Heart right ventricle (tissue), 16 donors: ENCODE measurements around the gene HNRNPU. TPM values are rescaled to one million over a fixed set of nuclear protein-coding genes. Genes with fewer than 3 reads are reported as not detected.

Experiments used
- ATAC-seq, 8 donors: fragments of 200-7000 bp; cut with Tn5 transposase; one replicate each; pipeline ENCODE4 v1.9.1; 2020; ENCODE audit warnings: mild to moderate bottlenecking in 8 of 8, moderate library complexity in 8 of 8, moderate number of reproducible peaks in 1 of 8
- DNase-seq, 2 donors: peaks; one replicate each; pipeline ENCODE4 v3.0.0-alpha.2; 2020
- H3K27ac ChIP-seq, 10 donors: fragments of 200-600 bp; sonication (generic) in 2 of 10; one replicate each; pipeline versions ENCODE4 v1.5.0 to v1.8.0; 2020 to 2022; ENCODE audit warnings: mild to moderate bottlenecking in 3 of 10
- H3K27me3 ChIP-seq, 7 donors: fragments of 200-600 bp; one replicate each; pipeline ENCODE4 v1.8.0; 2021 to 2022; ENCODE audit warnings: mild to moderate bottlenecking in 2 of 7
- H3K36me3 ChIP-seq, 9 donors: fragments of 200-600 bp; sonication (generic) in 1 of 9; one replicate each; pipeline versions ENCODE4 v1.5.0 to v1.8.0; 2020 to 2022; ENCODE audit warnings: mild to moderate bottlenecking in 2 of 9
- H3K4me1 ChIP-seq, 9 donors: fragments of 200-600 bp; sonication (generic) in 1 of 9; one replicate each; pipeline versions ENCODE4 v1.5.0 to v1.8.0; 2020 to 2022; ENCODE audit warnings: mild to moderate bottlenecking in 4 of 9
- H3K4me3 ChIP-seq, 10 donors: fragments of 200-600 bp; sonication (generic) in 2 of 10; one replicate each; pipeline versions ENCODE4 v1.5.0 to v1.8.0; 2020 to 2022; ENCODE audit warnings: mild to moderate bottlenecking in 7 of 10, moderate library complexity in 2 of 10
- H3K9me3 ChIP-seq, 11 donors: fragments of 200-600 bp in 10 of 11; sonication (generic) in 2 of 11; one replicate each; pipeline versions ENCODE4 v1.5.0 to v1.8.0; 2013 to 2022; ENCODE audit warnings: mild to moderate bottlenecking in 2 of 11, control low read depth in 1 of 11, moderate library complexity in 1 of 11
- CTCF ChIP-seq, 9 donors: fragments of 200-600 bp; sonication (generic) in 2 of 9; IDR thresholded peaks; one replicate each; pipeline versions ENCODE4 v1.5.0 to v1.8.0; 2021 to 2022; ENCODE audit warnings: antibody characterized with exemption in 9 of 9, mild to moderate bottlenecking in 5 of 9, moderate library complexity in 1 of 9
- WGBS, 2 donors: extraction: QIAGEN DNeasy Blood & Tissue Kit; methylation state at CpG; one replicate each; pipeline ENCODE4 v1.1.7; 2013; ENCODE audit warnings: inconsistent platforms in 1 of 2; 5-methylcytosine and 5-hydroxymethylcytosine counted together
- intact Hi-C, 10 donors: fragments of 100-400 bp; cut with DNase I; formaldehyde crosslinking; loops; one replicate each; pipeline versions ENCODE4 v1.11.1 to v1.14.2; 2022
- polyA plus RNA-seq, 2 donors: library from polyadenylated mRNA; stranded (reverse); fragments of 200-250 nt; gene quantifications; one replicate each; pipeline ENCODE4 v1.2.3, GENCODE V29; 2013
- total RNA-seq, 10 donors: library from RNA; stranded (reverse); fragmentation: NEBNext Ultra II Directional in 3 of 10; extraction: Animal tissue kit (Norgen Biotek cat#: 25700) in 3 of 10; gene quantifications; one replicate each; pipeline versions ENCODE4 v1.2.1 to v1.2.4, GENCODE V29; 2021 to 2023
- donor health status: Arrhythmogenic right ventricular cardiomyopathy.
- donor health status: ischemic (EF 13 %, LVEDD 7.1; RV severe dilation, severe dysfunction).
- donor health status: healthy with polysubstance abuse.
- donor health status: DM: no; HTN: yes; CAD: no.
- donor health status: DM: no; HTN: no; CAD: no.
- donor health status: ischemic (EF 25% LVEDD 6.9; RV normal size, moderate dysfunction).
- donor health status: ischemic (EF 25% LVEDD 5.7; RV mildly dilated, moderate dysfunction).
- donor health status: healthy.
- donor health status: DM: yes; HTN: yes; CAD: no.
- donor health status: Ischemic cardiomyopathy.
- donor health status: ischemic (EF 35%, LVEDD 5.7; RV mildly dilated, moderate dysfunction).
- donor health status: nonischemic (EF 11% LVEDD 7.7; RV severe dilation, severe dysfunction).
- donor health status: DM: yes; HTN: yes; CAD: no.
- donor health status: PGD.
- donor health status: ischemic (EF 29% LVEDD 5.4; RV normal size, mild dysfunction).
- donor health status: nonischemic (EF 23%, LVEDD 6.1; RV moderate dilation, normal function).

The HNRNPU gene
- total and polyA plus RNA-seq, 12 donors = 91.0 to 200 (median 171) TPM

- Histone ChIP-seq H3K4me3 (no peak overlapping the region), H3K36me3 (peaks cover 0 to 90% (median 77%) of the 10 kb centered on the region in 9 donors), H3K27ac (peak overlapping the region in 1 of 10 donors; percentile 2), H3K9me3 (no peaks in the 10 kb centered on the region), H3K27me3 (no peaks in the 10 kb centered on the region), H3K4me1 (peaks cover 13 to 90% (median 63%) of the 10 kb centered on the region in 9 donors)
- no peak for TF ChIP-seq CTCF (IDR thresholded peaks at IDR 0.05)
- ATAC-seq = no peak
- WGBS, 2 donors = 41 to 52% methylated on average over 1 of the region's 1 CpG
- no peak for DNase-seq
- intact Hi-C loops = no loop called here
Observed at GRCh38 chr1:244858357-244858756, 6.0 kb downstream of the HNRNPU start.

- Histone ChIP-seq H3K27me3 (no peaks in the 10 kb centered on the region), H3K9me3 (no peaks in the 10 kb centered on the region), H3K27ac (peak overlapping the region in 2 of 10 donors; percentile 2 to 10), H3K36me3 (peaks cover 0 to 96% (median 83%) of the 10 kb centered on the region in 9 donors), H3K4me1 (peaks cover 13 to 96% (median 68%) of the 10 kb centered on the region in 9 donors), H3K4me3 (no peak overlapping the region)
- WGBS, 2 donors = 48 to 60% methylated on average over 3 of the region's 3 CpGs
- intact Hi-C loops = loop anchor here in 1 of 10 donors (2.0 kb wide), 1 partner anchor 17 kb away; no protein-coding TSS in a partner anchor
- no peak for DNase-seq
- TF ChIP-seq CTCF (IDR thresholded peaks at IDR 0.05) = no peak
- ATAC-seq = no peak
Observed at GRCh38 chr1:244857761-244858160, 6.6 kb downstream of the HNRNPU start.

- intact Hi-C loops = loop anchor here in 1 of 10 donors (2.0 kb wide), 1 partner anchor 14 kb away; no protein-coding TSS in a partner anchor
- H3K9me3 ChIP-seq = no peaks in the 10 kb centered on the region
- H3K4me3 ChIP-seq = no peak overlapping the region
- peaks cover 8 to 87% (median 54%) of the 10 kb centered on the region in 9 donors for H3K4me1 ChIP-seq
- ATAC-seq (no peak), DNase-seq (no peak)
- no peak for TF ChIP-seq CTCF (IDR thresholded peaks at IDR 0.05)
- H3K36me3 ChIP-seq = peaks cover 0 to 100% (median 92%) of the 10 kb centered on the region in 9 donors
- H3K27me3 ChIP-seq = no peaks in the 10 kb centered on the region
- 54 to 56% methylated on average over 7 of the region's 7 CpGs for WGBS, 2 donors
- peak overlapping the region in 1 of 10 donors; percentile 24 for H3K27ac ChIP-seq
Observed at GRCh38 chr1:244854865-244855578, 9.3 kb downstream of the HNRNPU start.

- peak overlapping the region in 1 of 10 donors; percentile 24 for H3K27ac ChIP-seq
- intact Hi-C loops = loop anchor here in 1 of 10 donors (2.0 kb wide), 1 partner anchor 13 kb away; no protein-coding TSS in a partner anchor
- H3K4me1 ChIP-seq = peaks cover 3 to 85% (median 46%) of the 10 kb centered on the region in 9 donors
- no peaks in the 10 kb centered on the region for H3K9me3 ChIP-seq
- TF ChIP-seq CTCF (IDR thresholded peaks at IDR 0.05) = no peak
- 58 to 68% methylated on average over 5 of the region's 5 CpGs for WGBS, 2 donors
- no peak overlapping the region for H3K4me3 ChIP-seq
- H3K36me3 ChIP-seq = peaks cover 0 to 100% (median 84%) of the 10 kb centered on the region in 9 donors
- DNase-seq (no peak), ATAC-seq (no peak)
- no peaks in the 10 kb centered on the region for H3K27me3 ChIP-seq
Observed at GRCh38 chr1:244854166-244854565, 10.2 kb downstream of the HNRNPU start.
